HepG2 (cell line): ENCODE results near the gene FAT4. TPM values are rescaled to one million over a fixed set of nuclear protein-coding genes. Genes with fewer than 3 reads are reported as not detected.

Source experiments
- ATAC-seq: fragments of 200-7000 bp; cut with Tn5 transposase; 3 replicates; pipeline ENCODE4 v1.9.1; 2020; ENCODE audit warnings: mild to moderate bottlenecking, moderate library complexity
- BruUV-seq: library from RNA; stranded (reverse); fragments of 400-500 nt; replicated peaks from 2 replicates; lab custom pipeline; 2021; lab: Mats Ljungman, UMichigan
- CTCF ChIA-PET: fragments of 300-600 bp; formaldehyde crosslinking; extraction: SDS; loops from one replicate; lab custom pipeline; 2021; ENCODE audit warnings: low total read pairs, inconsistent platforms, low intra/inter-chr PET ratio; lab: Yijun Ruan, JAX
- POLR2A ChIA-PET: fragments of 350-600 bp; sonication (Branson Sonifier 250); formaldehyde crosslinking; loops from one replicate; lab custom pipeline; 2020; ENCODE audit warnings: antibody characterized with exemption, inconsistent platforms; lab: Yijun Ruan, JAX
- DNase-seq: peaks from one replicate; pipeline ENCODE4 v3.0.0-alpha.2; 2015; ENCODE audit warnings: low spot score
- FAIRE-seq: peaks from 3 replicates; lab custom pipeline; 2011; peaks lifted over from hg19 to GRCh38; lab: Jason Lieb, UNC
- H2AFZ ChIP-seq: one replicate; pipeline ENCODE4 v1.6.1; 2011; ENCODE audit warnings: low read length, inconsistent platforms
- H3K27ac ChIP-seq: fragments of 300-600 bp; 3 replicates; pipeline ENCODE4 v1.8.0; 2011; ENCODE audit warnings: mixed run types, mild to moderate bottlenecking, mixed read lengths, low read length, inconsistent platforms; ENCODE audit not compliant: insufficient read depth; ENCODE audit errors: extremely low read length
- H3K27me3 ChIP-seq, 2 experiments: fragments of 200-600 bp in 1 of 2; 2 replicates in 1 of 2; 3 replicates in 1 of 2; pipeline versions ENCODE4 v1.6.0 to v1.8.0; 2011; ENCODE audit warnings: low read length in 2 of 2, mild to moderate bottlenecking in 2 of 2, moderate library complexity in 2 of 2, inconsistent platforms in 1 of 2; ENCODE audit not compliant: insufficient read depth in 2 of 2, control insufficient read depth in 1 of 2
- H3K36me3 ChIP-seq, 2 experiments: fragments of 200-600 bp in 1 of 2; replicated peaks in 1 of 2; 2 replicates in 1 of 2; 3 replicates in 1 of 2; pipeline versions ENCODE4 v1.5.1 to v1.8.0; 2011; ENCODE audit warnings: low read length in 2 of 2, inconsistent platforms in 1 of 2; ENCODE audit not compliant: insufficient read depth in 2 of 2, control insufficient read depth in 1 of 2
- H3K4me1 ChIP-seq: 2 replicates; pipeline ENCODE4 v1.5.1; 2012; ENCODE audit warnings: low read length, inconsistent platforms; ENCODE audit not compliant: insufficient read depth
- H3K4me2 ChIP-seq: 2 replicates; pipeline ENCODE4 v1.6.0; 2011; ENCODE audit warnings: low read depth, low read length, inconsistent platforms
- H3K4me3 ChIP-seq, 3 experiments: fragments of 200-600 bp in 1 of 3; sonication (generic), shearing (Covaris generic) in 1 of 3; replicated peaks in 1 of 3; 2 replicates each; pipeline ENCODE4 v1.5.1; 2011 to 2016; ENCODE audit warnings: low read length in 3 of 3, inconsistent platforms in 2 of 3, low read depth in 2 of 3, mild to moderate bottlenecking in 2 of 3, control low read depth in 1 of 3, mixed read lengths in 1 of 3; ENCODE audit not compliant: insufficient read depth in 1 of 3
- H3K79me2 ChIP-seq: one replicate; pipeline ENCODE4 v1.6.1; 2011; ENCODE audit warnings: low read length, inconsistent platforms; ENCODE audit not compliant: insufficient read depth
- H3K9ac ChIP-seq: 2 replicates; pipeline ENCODE4 v1.6.0; 2011; ENCODE audit warnings: mild to moderate bottlenecking, low read depth, low read length, inconsistent platforms; ENCODE audit not compliant: insufficient read depth
- H3K9me3 ChIP-seq: 2 replicates; pipeline ENCODE4 v1.5.1; 2012; ENCODE audit warnings: mild to moderate bottlenecking, low read length
- H4K20me1 ChIP-seq: 2 replicates; pipeline ENCODE4 v1.6.0; 2011; ENCODE audit warnings: inconsistent platforms, mild to moderate bottlenecking, low read length, moderate library complexity; ENCODE audit not compliant: insufficient read depth
- CEBPG ChIP-seq: IDR thresholded peaks from 2 replicates; pipeline ENCODE4 v1.6.1; 2016
- NFATC3 ChIP-seq: sonication (generic); formaldehyde crosslinking; IDR thresholded peaks from 2 replicates; pipeline ENCODE4 v1.5.1; 2020; ENCODE audit warnings: mild to moderate bottlenecking, missing genetic modification reagents
- NRL ChIP-seq: sonication (generic); formaldehyde crosslinking; IDR thresholded peaks from 2 replicates; pipeline ENCODE4 v1.5.0; 2020; ENCODE audit warnings: missing genetic modification reagents, mild to moderate bottlenecking, moderate library complexity, borderline replicate concordance
- PPARG ChIP-seq: conservative IDR thresholded peaks from 2 replicates; pipeline ENCODE4 v1.6.1; 2016; ENCODE audit warnings: missing biosample characterization, missing genetic modification reagents
- ZFY ChIP-seq: sonication (generic); formaldehyde crosslinking; IDR thresholded peaks from 2 replicates; pipeline ENCODE4 v1.4.0; 2020; ENCODE audit warnings: missing genetic modification reagents
- ZSCAN25 ChIP-seq: sonication (generic); formaldehyde crosslinking; IDR thresholded peaks from 2 replicates; pipeline ENCODE4 v1.8.0; 2022; ENCODE audit warnings: mild to moderate bottlenecking, missing genetic modification reagents
- WGBS: methylation state at CpG from one replicate; pipeline ENCODE4 v1.1.6; 2017; ENCODE audit warnings: low lambda C conversion rate; 5-methylcytosine and 5-hydroxymethylcytosine counted together
- in situ Hi-C: cut with HindIII; loops from 2 replicates; pipeline ENCODE4 v1.10.0; 2017; ENCODE audit warnings: low pct_unique_long_range_greater_than_20kb; ENCODE audit not compliant: extremely low pct_ligation_motif_present
- intact Hi-C: fragments of 100-400 bp; cut with micrococcal nuclease; formaldehyde crosslinking; loops from one replicate; pipeline ENCODE4 v1.10.0; 2022; ENCODE audit not compliant: unreplicated experiment
- polyA plus RNA-seq, 8 experiments: library from polyadenylated mRNA; depleted of rRNA in 3 of 8; stranded (reverse) in 7 of 8; unstranded in 1 of 8; fragments of >200 nt; fragmentation: Illumina TruSeq in 4 of 8; extraction: Trizol in 4 of 8; gene quantifications; 2 replicates each; pipeline versions ENCODE4 v1.2.1 to v1.2.3, GENCODE V29; 2011 to 2016; ENCODE audit warnings: low read depth in 4 of 8, missing spikeins in 1 of 8, mixed read lengths in 1 of 8; ENCODE audit not compliant: insufficient read depth in 1 of 8
- total RNA-seq, 5 experiments: library from RNA; depleted of rRNA; stranded (reverse); fragments of >200 nt; fragmentation: Illumina TruSeq; extraction: Trizol; gene quantifications; 2 replicates each; pipeline ENCODE4 v1.2.3, GENCODE V29; 2016; ENCODE audit warnings: low read depth in 1 of 5
- TF ChIP-seq, protein P1 (sequence below): sonication (generic); formaldehyde crosslinking; IDR thresholded peaks from 2 replicates; pipeline ENCODE4 v1.4.0; 2020; ENCODE audit warnings: missing genetic modification reagents
- TF ChIP-seq, protein P2 (sequence below): sonication (generic); IDR thresholded peaks from 2 replicates; pipeline ENCODE4 v1.6.1; 2016; ENCODE audit warnings: low read depth, borderline replicate concordance
- TF ChIP-seq, protein P3 (sequence below): sonication (generic); formaldehyde crosslinking; IDR thresholded peaks from 2 replicates; pipeline ENCODE4 v1.4.0; 2020; ENCODE audit warnings: mild to moderate bottlenecking, missing genetic modification reagents

The FAT4 gene
- total and polyA plus RNA-seq, 2 of the 13 experiments (the other 11 are each of a cell fraction or from before 2014, with no cell fraction given): 0.27 to 1.2 TPM

DNA sequence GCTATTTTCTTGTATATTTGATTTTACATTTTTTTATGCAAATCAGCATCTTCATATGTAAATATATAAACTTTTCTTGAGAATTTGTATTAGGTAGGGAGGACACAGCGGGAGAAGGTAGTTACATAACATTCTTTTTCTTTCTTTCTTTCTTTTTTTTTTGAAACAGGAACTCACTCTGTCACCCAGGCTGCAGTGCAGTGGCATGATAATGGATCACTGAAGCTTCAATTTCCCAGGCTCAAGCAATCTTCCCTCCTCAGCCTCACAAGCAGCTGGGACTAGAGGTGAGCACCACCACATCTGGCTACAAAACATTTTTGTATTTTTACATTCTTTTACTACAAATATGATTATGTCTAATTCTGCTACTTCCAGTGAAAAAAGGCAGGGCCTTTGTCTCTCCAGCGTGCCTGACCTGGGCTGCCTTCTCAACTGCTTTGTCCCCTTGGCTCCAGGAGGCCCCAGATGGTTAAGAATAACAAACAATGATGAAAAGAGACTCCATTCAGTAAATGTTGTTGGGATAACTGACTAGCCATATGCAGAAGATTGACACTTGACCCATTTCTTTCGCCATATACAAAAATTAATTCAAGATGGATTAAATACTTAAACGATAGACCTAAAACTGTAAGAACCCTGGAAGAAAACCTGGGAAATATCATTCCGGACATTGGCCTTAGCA is 46.5 kb upstream of the FAT4 start (continued):
- TF ChIP-seq, protein P1, sequence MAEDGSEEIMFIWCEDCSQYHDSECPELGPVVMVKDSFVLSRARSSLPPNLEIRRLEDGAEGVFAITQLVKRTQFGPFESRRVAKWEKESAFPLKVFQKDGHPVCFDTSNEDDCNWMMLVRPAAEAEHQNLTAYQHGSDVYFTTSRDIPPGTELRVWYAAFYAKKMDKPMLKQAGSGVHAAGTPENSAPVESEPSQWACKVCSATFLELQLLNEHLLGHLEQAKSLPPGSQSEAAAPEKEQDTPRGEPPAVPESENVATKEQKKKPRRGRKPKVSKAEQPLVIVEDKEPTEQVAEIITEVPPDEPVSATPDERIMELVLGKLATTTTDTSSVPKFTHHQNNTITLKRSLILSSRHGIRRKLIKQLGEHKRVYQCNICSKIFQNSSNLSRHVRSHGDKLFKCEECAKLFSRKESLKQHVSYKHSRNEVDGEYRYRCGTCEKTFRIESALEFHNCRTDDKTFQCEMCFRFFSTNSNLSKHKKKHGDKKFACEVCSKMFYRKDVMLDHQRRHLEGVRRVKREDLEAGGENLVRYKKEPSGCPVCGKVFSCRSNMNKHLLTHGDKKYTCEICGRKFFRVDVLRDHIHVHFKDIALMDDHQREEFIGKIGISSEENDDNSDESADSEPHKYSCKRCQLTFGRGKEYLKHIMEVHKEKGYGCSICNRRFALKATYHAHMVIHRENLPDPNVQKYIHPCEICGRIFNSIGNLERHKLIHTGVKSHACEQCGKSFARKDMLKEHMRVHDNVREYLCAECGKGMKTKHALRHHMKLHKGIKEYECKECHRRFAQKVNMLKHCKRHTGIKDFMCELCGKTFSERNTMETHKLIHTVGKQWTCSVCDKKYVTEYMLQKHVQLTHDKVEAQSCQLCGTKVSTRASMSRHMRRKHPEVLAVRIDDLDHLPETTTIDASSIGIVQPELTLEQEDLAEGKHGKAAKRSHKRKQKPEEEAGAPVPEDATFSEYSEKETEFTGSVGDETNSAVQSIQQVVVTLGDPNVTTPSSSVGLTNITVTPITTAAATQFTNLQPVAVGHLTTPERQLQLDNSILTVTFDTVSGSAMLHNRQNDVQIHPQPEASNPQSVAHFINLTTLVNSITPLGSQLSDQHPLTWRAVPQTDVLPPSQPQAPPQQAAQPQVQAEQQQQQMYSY: no peak
- TF ChIP-seq ZFY (CRISPR knock-in tag) (no peak), CEBPG (CRISPR knock-in tag) (no peak), ZSCAN25 (CRISPR knock-in tag) (no peak), NFATC3 (CRISPR knock-in tag) (no peak), PPARG (no peak)
- TF ChIP-seq, protein P2, sequence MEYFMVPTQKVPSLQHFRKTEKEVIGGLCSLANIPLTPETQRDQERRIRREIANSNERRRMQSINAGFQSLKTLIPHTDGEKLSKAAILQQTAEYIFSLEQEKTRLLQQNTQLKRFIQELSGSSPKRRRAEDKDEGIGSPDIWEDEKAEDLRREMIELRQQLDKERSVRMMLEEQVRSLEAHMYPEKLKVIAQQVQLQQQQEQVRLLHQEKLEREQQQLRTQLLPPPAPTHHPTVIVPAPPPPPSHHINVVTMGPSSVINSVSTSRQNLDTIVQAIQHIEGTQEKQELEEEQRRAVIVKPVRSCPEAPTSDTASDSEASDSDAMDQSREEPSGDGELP: no peak

DNA sequence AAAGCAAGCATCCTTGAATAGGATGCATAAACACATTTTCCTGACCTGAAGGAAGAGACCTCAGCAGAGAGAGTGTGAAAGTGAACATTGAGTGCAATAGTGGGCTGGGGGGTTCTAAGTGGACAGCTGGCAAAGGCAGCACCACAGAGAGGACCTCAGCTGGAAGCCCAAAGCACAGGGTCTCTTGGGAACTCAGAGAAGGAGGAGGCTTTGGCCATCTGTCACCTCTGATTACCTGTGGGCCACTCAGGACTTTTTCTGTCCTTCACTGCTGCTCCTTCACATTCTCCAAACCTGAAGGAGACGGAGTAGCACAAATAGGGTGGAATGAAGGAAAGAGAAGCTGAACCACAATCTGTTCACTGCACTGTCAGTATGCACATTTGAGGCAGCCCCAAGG is 37.9 kb upstream of the FAT4 start:
- FAIRE-seq: no peak
- Histone ChIP-seq H3K9me3 (no peaks in the 10 kb centered on the region), H3K4me1 (no peaks in the 10 kb centered on the region), H3K9ac (no peak overlapping the region), H2AFZ (no peak overlapping the region), H3K27me3 (no peaks in the 10 kb centered on the region), H4K20me1 (no peaks in the 10 kb centered on the region), H3K36me3 (no peaks in the 10 kb centered on the region), H3K79me2 (no peaks in the 10 kb centered on the region), H3K27ac (no peak overlapping the region), H3K4me2 (no peak overlapping the region), H3K4me3 (no peak overlapping the region)
- BruUV-seq: no TSS peak
- POLR2A ChIA-PET: no interaction called here
- intact Hi-C loops (no loop called here), in situ Hi-C loops (no loop called here)
- no peak for ATAC-seq
- CTCF ChIA-PET: no interaction called here
- DNase-seq: no peak
- WGBS: 0% methylated on average over 1 of the region's 1 CpG
- TF ChIP-seq NRL: no peak
- TF ChIP-seq, protein P3, sequence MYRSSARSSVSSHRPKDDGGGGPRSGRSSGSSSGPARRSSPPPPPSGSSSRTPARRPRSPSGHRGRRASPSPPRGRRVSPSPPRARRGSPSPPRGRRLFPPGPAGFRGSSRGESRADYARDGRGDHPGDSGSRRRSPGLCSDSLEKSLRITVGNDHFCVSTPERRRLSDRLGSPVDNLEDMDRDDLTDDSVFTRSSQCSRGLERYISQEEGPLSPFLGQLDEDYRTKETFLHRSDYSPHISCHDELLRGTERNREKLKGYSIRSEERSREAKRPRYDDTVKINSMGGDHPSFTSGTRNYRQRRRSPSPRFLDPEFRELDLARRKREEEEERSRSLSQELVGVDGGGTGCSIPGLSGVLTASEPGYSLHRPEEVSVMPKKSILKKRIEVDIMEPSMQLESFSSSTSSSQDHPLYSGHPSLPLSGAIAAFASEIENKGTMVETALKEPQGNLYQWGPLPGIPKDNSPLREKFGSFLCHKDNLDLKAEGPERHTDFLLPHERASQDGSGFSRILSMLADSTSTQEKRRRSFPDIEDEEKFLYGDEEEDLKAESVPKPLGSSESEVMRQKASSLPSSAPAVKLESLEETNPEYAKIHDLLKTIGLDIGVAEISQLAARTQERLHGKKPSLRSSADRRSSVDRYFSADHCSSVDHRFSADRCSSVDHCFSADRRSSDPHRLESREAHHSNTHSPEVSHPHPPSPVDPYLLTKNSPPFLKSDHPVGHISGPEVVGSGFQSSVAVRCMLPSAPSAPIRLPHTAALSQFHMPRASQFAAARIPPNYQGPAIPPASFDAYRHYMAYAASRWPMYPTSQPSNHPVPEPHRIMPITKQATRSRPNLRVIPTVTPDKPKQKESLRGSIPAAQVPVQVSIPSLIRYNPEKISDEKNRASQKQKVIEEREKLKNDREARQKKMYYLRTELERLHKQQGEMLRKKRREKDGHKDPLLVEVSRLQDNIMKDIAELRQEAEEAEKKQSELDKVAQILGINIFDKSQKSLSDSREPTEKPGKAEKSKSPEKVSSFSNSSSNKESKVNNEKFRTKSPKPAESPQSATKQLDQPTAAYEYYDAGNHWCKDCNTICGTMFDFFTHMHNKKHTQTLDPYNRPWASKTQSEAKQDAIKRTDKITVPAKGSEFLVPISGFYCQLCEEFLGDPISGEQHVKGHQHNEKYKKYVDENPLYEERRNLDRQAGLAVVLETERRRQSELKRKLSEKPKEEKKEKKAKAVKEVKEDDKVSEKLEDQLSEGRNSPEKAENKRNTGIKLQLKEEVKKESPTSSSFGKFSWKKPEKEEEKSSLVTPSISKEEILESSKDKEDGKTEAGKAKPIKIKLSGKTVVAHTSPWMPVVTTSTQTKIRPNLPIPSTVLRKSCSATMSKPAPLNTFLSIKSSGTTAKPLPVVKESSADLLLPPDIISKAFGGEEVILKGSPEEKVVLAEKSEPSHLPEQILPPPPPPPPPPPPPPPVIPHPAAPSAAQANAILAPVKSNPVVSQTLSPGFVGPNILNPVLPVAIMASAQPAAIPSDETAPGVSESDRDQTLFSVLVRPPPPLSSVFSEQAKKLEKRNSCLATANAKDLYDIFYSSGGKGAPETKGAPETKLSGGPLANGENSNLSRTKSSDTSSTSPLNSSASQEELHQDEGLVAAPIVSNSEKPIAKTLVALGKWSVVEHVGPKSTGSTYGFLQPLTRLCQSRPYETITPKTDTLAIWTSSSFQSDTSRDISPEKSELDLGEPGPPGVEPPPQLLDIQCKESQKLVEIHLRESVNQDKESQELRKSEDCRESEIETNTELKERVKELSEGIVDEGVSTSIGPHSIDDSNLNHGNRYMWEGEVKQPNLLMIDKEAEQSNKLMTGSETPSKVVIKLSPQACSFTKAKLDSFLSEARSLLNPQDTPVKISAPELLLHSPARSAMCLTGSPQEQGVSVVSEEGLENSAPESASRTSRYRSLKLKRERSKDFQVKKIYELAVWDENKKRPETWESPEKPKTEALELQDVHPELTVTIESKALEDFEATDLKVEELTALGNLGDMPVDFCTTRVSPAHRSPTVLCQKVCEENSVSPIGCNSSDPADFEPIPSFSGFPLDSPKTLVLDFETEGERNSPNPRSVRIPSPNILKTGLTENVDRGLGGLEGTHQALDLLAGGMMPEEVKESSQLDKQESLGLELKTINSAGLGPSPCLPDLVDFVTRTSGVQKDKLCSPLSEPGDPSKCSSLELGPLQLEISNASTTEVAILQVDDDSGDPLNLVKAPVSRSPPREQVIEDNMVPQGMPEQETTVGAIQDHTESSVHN: no peak
